Testis (tissue), 2 donors: Measurements from ENCODE around the gene EXOC4.

Experiments used
- CTCF ChIP-seq, 3 experiments: fragments of 450-650 bp in 2 of 3; fragments of 200-600 bp in 1 of 3; sonication (generic) in 1 of 3; IDR thresholded peaks; one replicate each; pipeline ENCODE4 v1.5.1; 2016 to 2019; ENCODE audit warnings: antibody characterized with exemption in 3 of 3, mild to moderate bottlenecking in 2 of 3, moderate library complexity in 1 of 3
- POLR2A ChIP-seq: fragments of 450-650 bp; IDR thresholded peaks from one replicate; pipeline ENCODE4 v1.6.1; 2017; ENCODE audit warnings: antibody characterized with exemption, mild to moderate bottlenecking, moderate library complexity

DNA sequence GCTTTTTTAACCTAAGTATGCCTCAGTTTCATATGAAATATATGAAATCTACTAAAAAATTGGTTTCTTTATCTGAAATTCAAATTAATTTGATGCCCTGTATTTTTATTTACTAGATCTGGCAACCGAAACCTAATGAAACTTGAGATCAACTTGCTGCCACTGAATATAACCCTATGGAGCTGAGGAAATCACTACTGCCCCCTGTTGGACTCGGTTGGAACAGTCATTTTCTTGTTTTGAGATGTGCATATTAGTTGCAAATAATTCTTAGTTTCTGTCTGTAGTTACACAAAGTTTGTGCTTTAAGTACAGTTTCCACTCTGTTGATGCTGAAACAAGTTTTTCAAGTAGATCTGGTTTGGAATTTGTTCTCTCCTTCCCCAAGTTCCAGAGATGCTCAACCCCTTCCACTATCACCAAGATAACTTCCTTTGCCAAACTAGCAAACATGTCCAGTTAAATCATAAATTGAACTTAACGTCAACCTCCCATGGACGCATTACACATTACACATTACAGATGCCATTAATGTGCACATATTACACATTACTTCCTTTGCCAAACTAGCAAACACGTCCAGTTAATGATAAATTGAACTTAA is 22.2 kb upstream of the EXOC4 start:
- TF ChIP-seq POLR2A (no peak), CTCF (IDR thresholded peaks at IDR 0.05) (peak; percentile 54 to 80 (median 75))
